H1 (cell line): Measurements from ENCODE around the gene ZBTB20. TPM values are rescaled to one million over a fixed set of nuclear protein-coding genes. Genes with fewer than 3 reads are reported as not detected.

ENCODE experiments used
- CTCF ChIA-PET: fragments of 300-600 bp; sonication (Branson Sonifier 250); formaldehyde crosslinking; loops from one replicate; lab custom pipeline; 2021; ENCODE audit not compliant: partially characterized antibody; lab: Charles Lee
- POLR2A ChIA-PET: fragments of 300-600 bp; sonication (Branson Sonifier 250); formaldehyde crosslinking; loops from one replicate; lab custom pipeline; 2021; ENCODE audit warnings: inconsistent platforms; ENCODE audit not compliant: partially characterized antibody; lab: Charles Lee
- DNase-seq, 2 experiments: peaks; one replicate each; pipeline versions ENCODE4 v3.0.0 to v3.0.0-alpha.2; 2010 to 2022; ENCODE audit warnings: low spot score in 2 of 2, low read depth in 1 of 2, mixed read lengths in 1 of 2
- FAIRE-seq: peaks from 2 replicates; lab custom pipeline; 2011; peaks lifted over from hg19 to GRCh38; lab: Jason Lieb, UNC
- H2AFZ ChIP-seq: 2 replicates; pipeline ENCODE4 v1.8.1; 2012; ENCODE audit warnings: low read length, inconsistent platforms
- H2AK5ac ChIP-seq: 2 replicates; pipeline ENCODE4 v1.6.1; 2013; ENCODE audit warnings: low read depth, low read length
- H2BK120ac ChIP-seq: replicated peaks from 2 replicates; pipeline ENCODE3; 2013; ENCODE audit warnings: low read depth, low read length, inconsistent platforms
- H2BK12ac ChIP-seq: 2 replicates; pipeline ENCODE4 v1.6.1; 2013; ENCODE audit warnings: low read depth, low read length
- H2BK15ac ChIP-seq: 2 replicates; pipeline ENCODE4 v1.6.1; 2013; ENCODE audit warnings: low read length
- H2BK20ac ChIP-seq: 2 replicates; pipeline ENCODE4 v1.6.1; 2013; ENCODE audit warnings: low read length
- H2BK5ac ChIP-seq: 2 replicates; pipeline ENCODE4 v1.6.1; 2013; ENCODE audit warnings: low read depth, low read length
- H3K14ac ChIP-seq: 2 replicates; pipeline ENCODE4 v1.6.1; 2013; ENCODE audit warnings: inconsistent platforms; ENCODE audit not compliant: insufficient read length
- H3K18ac ChIP-seq: 2 replicates; pipeline ENCODE4 v1.6.1; 2013; ENCODE audit warnings: low read length; ENCODE audit errors: extremely low read depth
- H3K23ac ChIP-seq: 2 replicates; pipeline ENCODE4 v1.6.1; 2013; ENCODE audit warnings: inconsistent platforms; ENCODE audit not compliant: insufficient read length
- H3K23me2 ChIP-seq: 2 replicates; pipeline ENCODE4 v1.6.1; 2013; ENCODE audit warnings: low read depth, low read length
- H3K27ac ChIP-seq: 2 replicates; pipeline ENCODE4 v1.6.1; 2011; ENCODE audit warnings: low read depth, low read length, inconsistent platforms
- H3K27me3 ChIP-seq, 4 experiments: replicated peaks in 1 of 4; 1 replicate in 1 of 4; 2 replicates in 3 of 4; pipeline versions ENCODE4 v1.6.1 to v1.8.1; 2011 to 2013; ENCODE audit warnings: low read length in 3 of 4, mild to moderate bottlenecking in 3 of 4, inconsistent platforms in 2 of 4, mixed read lengths in 2 of 4, moderate library complexity in 1 of 4; ENCODE audit not compliant: control insufficient read depth in 3 of 4, insufficient read depth in 3 of 4; ENCODE audit errors: extremely low read depth in 1 of 4
- H3K36me3 ChIP-seq, 4 experiments: 2 replicates each; pipeline versions ENCODE4 v1.6.1 to v1.8.1; 2011 to 2013; ENCODE audit warnings: mild to moderate bottlenecking in 4 of 4, low read length in 3 of 4, moderate library complexity in 2 of 4, control low read depth in 1 of 4, inconsistent platforms in 1 of 4; ENCODE audit not compliant: insufficient read depth in 4 of 4, control insufficient read depth in 2 of 4
- H3K4ac ChIP-seq: replicated peaks from 2 replicates; pipeline ENCODE3; 2013; ENCODE audit warnings: low read length, low read depth, mixed read lengths, inconsistent platforms; ENCODE audit not compliant: insufficient read length
- H3K4me1 ChIP-seq, 4 experiments: replicated peaks in 1 of 4; 1 replicate in 1 of 4; 2 replicates in 3 of 4; pipeline versions ENCODE4 v1.6.1 to v1.8.1; 2011 to 2013; ENCODE audit warnings: low read length in 3 of 4, inconsistent platforms in 2 of 4, mixed read lengths in 1 of 4; ENCODE audit not compliant: insufficient read depth in 4 of 4, control insufficient read depth in 3 of 4
- H3K4me2 ChIP-seq, 2 experiments: 2 replicates each; pipeline versions ENCODE4 v1.6.1 to v1.8.1; 2011 to 2013; ENCODE audit warnings: low read depth in 2 of 2, low read length in 2 of 2, control low read depth in 1 of 2, inconsistent platforms in 1 of 2, mild to moderate bottlenecking in 1 of 2; ENCODE audit not compliant: insufficient read depth in 1 of 2
- H3K4me3 ChIP-seq, 4 experiments: fragments of 200-600, 300-600 bp in 1 of 4; sonication (generic), shearing (Covaris generic), sonication (Bioruptor Twin) in 1 of 4; 2 replicates each; pipeline versions ENCODE4 v1.5.1 to v1.8.1; 2011 to 2016; ENCODE audit warnings: low read length in 4 of 4, low read depth in 3 of 4, control low read depth in 2 of 4, inconsistent platforms in 2 of 4, mild to moderate bottlenecking in 2 of 4, mixed read lengths in 1 of 4, moderate library complexity in 1 of 4; ENCODE audit not compliant: insufficient read depth in 2 of 4; ENCODE audit errors: extremely low read depth in 1 of 4
- H3K56ac ChIP-seq: replicated peaks from 2 replicates; pipeline ENCODE3; 2013; ENCODE audit warnings: low read depth, mild to moderate bottlenecking, mixed read lengths, low read length, inconsistent platforms; ENCODE audit not compliant: insufficient read length
- H3K79me1 ChIP-seq: 2 replicates; pipeline ENCODE4 v1.6.1; 2013; ENCODE audit warnings: low read depth, low read length, control low read depth
- H3K79me2 ChIP-seq, 2 experiments: 2 replicates each; pipeline versions ENCODE4 v1.6.1 to v1.8.1; 2012 to 2013; ENCODE audit warnings: low read length in 2 of 2, mild to moderate bottlenecking in 2 of 2, inconsistent platforms in 1 of 2; ENCODE audit not compliant: insufficient read depth in 2 of 2, control insufficient read depth in 1 of 2
- H3K9ac ChIP-seq, 4 experiments: replicated peaks in 1 of 4; 1 replicate in 1 of 4; 2 replicates in 3 of 4; pipeline versions ENCODE4 v1.6.1 to v1.8.1; 2011 to 2013; ENCODE audit warnings: low read depth in 3 of 4, low read length in 3 of 4, control low read depth in 2 of 4, mild to moderate bottlenecking in 2 of 4, moderate library complexity in 2 of 4, inconsistent platforms in 1 of 4; ENCODE audit errors: extremely low read depth in 1 of 4
- H3K9me3 ChIP-seq, 2 experiments: 2 replicates each; pipeline versions ENCODE4 v1.6.1 to v1.8.1; 2012 to 2013; ENCODE audit warnings: mild to moderate bottlenecking in 2 of 2, moderate library complexity in 2 of 2, control low read depth in 1 of 2, inconsistent platforms in 1 of 2, low read depth in 1 of 2, low read length in 1 of 2, mixed read lengths in 1 of 2; ENCODE audit not compliant: insufficient read depth in 2 of 2
- H4K20me1 ChIP-seq, 2 experiments: replicated peaks in 1 of 2; 2 replicates each; pipeline versions ENCODE3 to v1.8.1; 2011 to 2013; ENCODE audit warnings: inconsistent platforms in 2 of 2, low read length in 2 of 2, mild to moderate bottlenecking in 1 of 2; ENCODE audit not compliant: insufficient read depth in 2 of 2, control insufficient read depth in 1 of 2
- H4K5ac ChIP-seq: 2 replicates; pipeline ENCODE4 v1.6.1; 2013; ENCODE audit warnings: low read length, low read depth, mixed read lengths, inconsistent platforms; ENCODE audit not compliant: insufficient read length
- H4K8ac ChIP-seq: 2 replicates; pipeline ENCODE4 v1.8.0; 2013; ENCODE audit warnings: mild to moderate bottlenecking, moderate library complexity, low read length, inconsistent platforms; ENCODE audit not compliant: insufficient read depth; ENCODE audit errors: extremely low read depth
- H4K91ac ChIP-seq: replicated peaks from 2 replicates; pipeline ENCODE3; 2013; ENCODE audit warnings: low read length, mixed read lengths, inconsistent platforms; ENCODE audit not compliant: insufficient read length
- CEBPB ChIP-seq: IDR thresholded peaks from 2 replicates; pipeline ENCODE4 v1.6.1; 2012; ENCODE audit warnings: low read depth, low read length
- CTBP2 ChIP-seq: IDR thresholded peaks from 2 replicates; pipeline ENCODE4 v1.7.0; 2011; ENCODE audit warnings: borderline replicate concordance, mild to moderate bottlenecking, moderate library complexity, mixed read lengths, low read length; ENCODE audit not compliant: insufficient read depth, insufficient read length
- GABPA ChIP-seq: IDR thresholded peaks from 2 replicates; pipeline ENCODE4 v1.6.1; 2011; ENCODE audit warnings: mild to moderate bottlenecking, low read length, moderate library complexity, borderline replicate concordance; ENCODE audit not compliant: insufficient read depth
- WGBS, 2 experiments: shearing (Covaris generic) in 1 of 2; methylation state at CpG; one replicate each; pipeline versions ENCODE4 v1.1.6 to v1.1.7; 2013 to 2015; ENCODE audit warnings: low lambda C conversion rate in 2 of 2, mixed read lengths in 2 of 2, inconsistent platforms in 1 of 2, low coverage in 1 of 2, missing lambda C conversion rate in 1 of 2; ENCODE audit not compliant: insufficient replicate concordance in 2 of 2, insufficient coverage in 1 of 2, insufficient read length in 1 of 2; ENCODE audit errors: extremely low coverage in 1 of 2, missing lambda C conversion rate in 1 of 2; 5-methylcytosine and 5-hydroxymethylcytosine counted together
- polyA plus RNA-seq, 7 experiments: library from polyadenylated mRNA; depleted of rRNA in 3 of 7; stranded (reverse) in 5 of 7; unstranded in 2 of 7; fragments of >200 nt in 5 of 7; fragments of 200-250 nt in 2 of 7; gene quantifications; 1 replicate in 5 of 7; 2 replicates in 1 of 7; 4 replicates in 1 of 7; pipeline versions ENCODE4 v1.2.1 to v1.2.3, GENCODE V29; 2011 to 2013; ENCODE audit warnings: missing spikeins in 2 of 7, mixed read lengths in 2 of 7
- total RNA-seq: library from RNA; stranded (reverse); fragmentation: NEBNext Ultra II Directional; extraction: Animal tissue kit (Norgen Biotek cat#: 25700); gene quantifications from 2 replicates; pipeline ENCODE4 v1.2.1, GENCODE V29; 2021

The ZBTB20 gene
- total and polyA plus RNA-seq, 2 of the 8 experiments (the other 6 are each of a cell fraction or from before 2014, with no cell fraction given) = 0.35 to 1.3 TPM

GRCh38 chr3:114892880-114893279, 254.2 kb downstream of the ZBTB20 start:
- H4K20me1 ChIP-seq = no peaks in the 10 kb centered on the region
- no peak for DNase-seq
- H3K27me3 ChIP-seq = no peaks in the 10 kb centered on the region
- no peak overlapping the region for H3K4ac ChIP-seq
- no peak overlapping the region for H2BK5ac ChIP-seq
- no peak overlapping the region for H2BK15ac ChIP-seq
- H4K8ac ChIP-seq = no peak overlapping the region
- no peak overlapping the region for H3K14ac ChIP-seq
- no peak overlapping the region for H3K23ac ChIP-seq
- no peak overlapping the region for H3K56ac ChIP-seq
- H3K4me2 ChIP-seq = no peak overlapping the region
- no peak overlapping the region for H4K91ac ChIP-seq
- H3K23me2 ChIP-seq = no peaks in the 10 kb centered on the region
- H3K18ac ChIP-seq = no peak overlapping the region
- no peak for FAIRE-seq
- H3K9me3 ChIP-seq = no peaks in the 10 kb centered on the region
- no peaks in the 10 kb centered on the region for H3K36me3 ChIP-seq
- H4K5ac ChIP-seq = no peak overlapping the region
- ChIA-PET POLR2A (no interaction called here), CTCF (interaction anchor here (1.0 kb wide), 1 partner anchor 372 kb away, joined by 3 read pairs; no protein-coding TSS in a partner anchor)
- no peak overlapping the region for H2BK120ac ChIP-seq
- H2BK12ac ChIP-seq = no peak overlapping the region
- no peak for TF ChIP-seq CTBP2
- no peak for TF ChIP-seq CEBPB
- no peak for TF ChIP-seq GABPA
- no peaks in the 10 kb centered on the region for H3K4me1 ChIP-seq
- no peak overlapping the region for H3K9ac ChIP-seq
- no peak overlapping the region for H2AFZ ChIP-seq
- no peaks in the 10 kb centered on the region for H3K79me2 ChIP-seq
- no peak overlapping the region for H2AK5ac ChIP-seq
- no peak overlapping the region for H3K4me3 ChIP-seq
- H3K27ac ChIP-seq = no peak overlapping the region
- 87% methylated on average over 3 of the region's 3 CpGs; no CpG with 5 or more reads in 1 of the 2 experiments for WGBS, 2 experiments
- H3K79me1 ChIP-seq = no peaks in the 10 kb centered on the region
- H2BK20ac ChIP-seq = no peak overlapping the region
